Measurements from ENCODE around the gene PRKAR1B. TPM values are rescaled to one million over a fixed set of nuclear protein-coding genes. Genes with fewer than 3 reads are reported as not detected.

Gene PRKAR1B
- total and polyA plus RNA-seq, 7 donors = 1.4 to 4.6 (median 1.9) TPM

DNA sequence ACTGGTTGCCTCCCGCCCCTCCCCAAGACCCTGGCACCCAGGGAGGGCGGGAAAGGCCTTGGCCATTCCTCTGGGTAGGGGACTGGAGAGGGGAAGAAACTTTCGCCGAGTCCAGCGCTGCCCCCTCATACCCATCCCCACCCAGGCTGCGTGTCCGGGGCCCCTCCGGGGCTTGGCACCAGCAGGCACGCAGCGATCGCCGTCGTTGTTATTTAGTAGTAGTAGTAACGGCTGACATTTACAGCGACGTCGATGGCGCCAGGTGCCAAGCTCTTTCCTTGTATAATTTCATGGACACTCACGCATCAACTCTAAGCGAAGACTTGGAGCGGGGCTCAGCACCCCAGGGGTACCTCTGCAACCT, 204.1 kb downstream of the PRKAR1B start:
- H3K4me1 ChIP-seq = peaks cover 17% of the 10 kb centered on the region
- no peak for ATAC-seq
- peaks cover 2% of the 10 kb centered on the region for H3K9me3 ChIP-seq
- intact Hi-C loops (cut with DNase I) = loop anchor here (5.0 kb wide), 2 partner anchors 204 to 209 kb away; partner anchors contain the start of genes DNAAF5 (in 1 of the 2) and PRKAR1B (in 1 of the 2)
- no peak for DNase-seq
- no peaks in the 10 kb centered on the region for H3K36me3 ChIP-seq (ENCODE audit: insufficient read depth in 1 of 2, low read depth in 1 of 2)
- H3K27ac ChIP-seq = no peak overlapping the region
- no peak for TF ChIP-seq CTCF (IDR thresholded peaks at IDR 0.05)
- 31 to 39% (median 36%) methylated on average over 20 to 21 of the region's 21 CpGs for WGBS, 3 donors
- peak overlapping the region; percentile 63 for H3K4me3 ChIP-seq
- H3K27me3 ChIP-seq (ENCODE audit: insufficient read depth in 3 of 3, low read length in 2 of 3) = peaks cover 0 to 12% (median 2%) of the 10 kb centered on the region in 3 donors

DNA sequence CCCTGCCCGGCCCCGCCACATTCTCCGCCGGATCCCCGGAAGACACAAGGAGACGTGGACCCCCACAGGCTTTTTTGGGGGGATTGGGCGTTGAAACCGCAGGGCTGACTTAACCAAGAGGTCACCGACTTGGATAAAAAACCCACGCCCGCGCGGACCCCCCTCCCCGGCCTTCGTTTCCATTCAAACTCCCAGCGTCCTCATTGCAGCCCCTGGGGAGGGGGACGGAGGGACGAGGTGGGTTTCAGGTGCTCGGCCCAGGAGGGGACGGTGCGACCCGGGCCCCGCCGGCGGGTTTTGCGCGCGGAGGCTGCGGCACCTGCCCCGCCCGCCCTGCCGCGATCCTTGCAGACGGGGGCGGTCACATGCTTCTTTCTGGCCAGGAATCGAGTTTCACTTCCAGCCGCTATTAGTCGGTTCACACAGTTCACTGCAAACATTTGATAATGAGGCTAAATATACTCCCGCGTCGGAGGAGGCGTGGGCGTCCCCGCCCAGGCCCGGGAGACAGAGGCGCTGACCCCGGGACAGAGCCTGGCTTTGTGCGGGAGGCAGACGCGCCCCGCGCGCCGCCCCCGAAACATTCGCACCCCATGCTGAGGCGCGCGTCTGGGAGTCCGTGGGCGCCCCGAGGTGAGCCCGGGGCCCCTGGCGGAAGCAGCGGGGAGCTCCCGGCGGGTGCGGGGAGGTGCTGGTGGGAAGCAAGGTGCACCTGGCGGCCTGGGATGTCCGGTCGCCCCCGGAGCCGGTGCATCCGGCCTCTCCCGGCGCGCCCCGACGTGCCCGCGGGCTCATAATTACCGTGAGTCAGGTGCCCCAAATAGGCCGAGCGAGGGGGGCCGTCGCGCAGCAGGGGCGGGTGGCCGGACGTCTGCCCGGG, 204.8 kb downstream of the PRKAR1B start:
- no peaks in the 10 kb centered on the region for H3K36me3 ChIP-seq (ENCODE audit: insufficient read depth in 1 of 2, low read depth in 1 of 2)
- peak overlapping the region; percentile 63 for H3K4me3 ChIP-seq
- intact Hi-C loops (cut with DNase I) = loop anchor here (5.0 kb wide), 2 partner anchors 205 to 210 kb away; partner anchors contain the start of genes DNAAF5 (in 1 of the 2) and PRKAR1B (in 1 of the 2)
- H3K27me3 ChIP-seq (ENCODE audit: insufficient read depth in 3 of 3, low read length in 2 of 3) = peaks cover 0 to 11% (median 2%) of the 10 kb centered on the region in 3 donors
- peaks cover 2% of the 10 kb centered on the region for H3K9me3 ChIP-seq
- 1 to 3% (median 1%) methylated on average over 75 to 91 of the region's 91 CpGs for WGBS, 3 donors
- peak; percentile 9 to 55 (median 47) for ATAC-seq
- H3K4me1 ChIP-seq = peaks cover 17% of the 10 kb centered on the region
- H3K27ac ChIP-seq = no peak overlapping the region
- no peak for TF ChIP-seq CTCF (IDR thresholded peaks at IDR 0.05)
- no peak for DNase-seq

DNA sequence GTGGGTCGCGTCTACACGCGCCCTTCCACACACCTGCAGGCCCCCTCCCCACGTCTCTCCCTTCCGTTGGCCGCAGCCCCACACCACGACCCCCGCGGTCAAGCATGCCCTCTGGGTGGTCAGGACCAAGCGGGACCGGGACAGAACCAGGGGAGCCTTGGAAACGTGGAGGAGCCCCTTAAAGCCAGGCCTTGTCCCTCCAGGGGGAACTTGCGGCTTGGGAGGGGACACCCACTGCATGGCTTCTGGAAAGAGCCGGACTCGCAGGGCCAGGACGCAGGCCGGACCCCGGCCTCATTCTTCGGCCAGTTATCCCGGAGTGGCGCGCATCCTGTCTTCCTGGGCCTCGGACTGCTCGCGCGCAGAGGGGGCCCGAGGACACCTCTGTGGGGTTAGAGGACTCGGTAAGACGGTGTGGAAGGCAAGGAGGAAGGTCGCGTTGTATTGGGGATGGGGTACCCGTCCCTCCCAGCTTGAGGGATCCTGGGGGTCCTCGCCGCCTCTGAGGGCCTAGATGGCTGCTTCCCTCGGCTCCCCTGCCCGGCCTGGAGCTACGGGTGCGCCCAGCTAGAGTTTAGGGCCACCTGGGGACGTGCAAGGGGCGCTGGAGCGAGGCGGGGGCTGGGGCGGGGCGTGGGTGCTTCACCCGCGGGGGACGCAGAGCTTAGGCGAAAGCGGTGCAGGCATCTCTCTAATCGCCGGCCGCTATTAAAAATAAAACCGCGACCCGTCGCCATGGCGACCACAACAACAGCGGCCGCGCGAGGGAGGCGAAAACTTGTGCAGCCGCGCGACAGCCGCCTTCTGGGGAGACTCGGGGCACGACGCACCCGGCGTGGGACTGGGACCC, 205.6 kb downstream of the PRKAR1B start:
- peaks cover 19% of the 10 kb centered on the region for H3K4me1 ChIP-seq
- ATAC-seq = no peak
- intact Hi-C loops (cut with DNase I) = loop anchor here (2.0 to 5.0 kb wide), 3 partner anchors 189 to 211 kb away; partner anchors contain the start of genes DNAAF5 (in 1 of the 2) and PRKAR1B (in 1 of the 2)
- no peak for TF ChIP-seq CTCF (IDR thresholded peaks at IDR 0.05)
- peaks cover 0 to 11% (median 2%) of the 10 kb centered on the region in 3 donors for H3K27me3 ChIP-seq (ENCODE audit: insufficient read depth in 3 of 3, low read length in 2 of 3)
- peak in 1 of 2 donors; percentile 56 for DNase-seq
- no peaks in the 10 kb centered on the region for H3K36me3 ChIP-seq (ENCODE audit: insufficient read depth in 1 of 2, low read depth in 1 of 2)
- peak overlapping the region; percentile 63 for H3K4me3 ChIP-seq
- H3K27ac ChIP-seq = no peak overlapping the region
- no peaks in the 10 kb centered on the region for H3K9me3 ChIP-seq
- 27 to 33% (median 29%) methylated on average over 65 to 72 of the region's 72 CpGs for WGBS, 3 donors

GRCh38 chr7:520503-521161, 206.4 kb downstream of the PRKAR1B start:
- peak overlapping the region; percentile 67 for H3K4me3 ChIP-seq
- intact Hi-C loops (cut with DNase I) = loop anchor here (2.0 to 5.0 kb wide), 3 partner anchors 188 to 212 kb away; partner anchors contain the start of genes DNAAF5 (in 1 of the 2) and PRKAR1B (in 1 of the 2)
- WGBS, 3 donors = 52 to 61% (median 59%) methylated on average over 63 of the region's 63 CpGs
- DNase-seq (no peak), ATAC-seq (no peak)
- peaks cover 0 to 8% (median 2%) of the 10 kb centered on the region in 3 donors for H3K27me3 ChIP-seq (ENCODE audit: insufficient read depth in 3 of 3, low read length in 2 of 3)
- peak overlapping the region; percentile 86 for H3K27ac ChIP-seq
- peaks cover 24% of the 10 kb centered on the region for H3K4me1 ChIP-seq
- TF ChIP-seq CTCF (IDR thresholded peaks at IDR 0.05) = no peak
- H3K36me3 ChIP-seq (ENCODE audit: insufficient read depth in 1 of 2, low read depth in 1 of 2) = no peaks in the 10 kb centered on the region
- H3K9me3 ChIP-seq = no peaks in the 10 kb centered on the region

Measured in psoas muscle (tissue), 8 donors.